Nephron progenitor cell (in vitro differentiated cells): ENCODE measurements around the gene QSOX2.

Source experiments
- DNase-seq: peaks from one replicate; pipeline ENCODE4 v3.0.0; 2021
- H3K27ac Mint-ChIP-seq: 2 replicates; pipeline ENCODE4 v1.8.0; 2021; ENCODE audit warnings: mild to moderate bottlenecking, moderate library complexity, mixed read lengths
- H3K27me3 Mint-ChIP-seq: 2 replicates; pipeline ENCODE4 v1.8.0; 2021; ENCODE audit warnings: mild to moderate bottlenecking, low read depth, mixed read lengths; ENCODE audit not compliant: poor library complexity
- H3K36me3 Mint-ChIP-seq: 2 replicates; pipeline ENCODE4 v1.8.0; 2021; ENCODE audit warnings: low read depth, mixed read lengths
- H3K4me1 Mint-ChIP-seq: 2 replicates; pipeline ENCODE4 v1.8.0; 2021; ENCODE audit warnings: mixed read lengths
- H3K4me3 Mint-ChIP-seq: 2 replicates; pipeline ENCODE4 v1.8.0; 2021; ENCODE audit warnings: mild to moderate bottlenecking, moderate library complexity, mixed read lengths
- H3K9me3 Mint-ChIP-seq: 2 replicates; pipeline ENCODE4 v1.8.0; 2021; ENCODE audit warnings: mild to moderate bottlenecking, moderate library complexity, mixed read lengths
- TF ChIP-seq, protein P1 (sequence below): fragments of 200-600 bp; sonication (generic); IDR thresholded peaks from 2 replicates; pipeline ENCODE4 v1.5.0; 2021; ENCODE audit warnings: antibody characterized with exemption

QSOX2 gene

DNA sequence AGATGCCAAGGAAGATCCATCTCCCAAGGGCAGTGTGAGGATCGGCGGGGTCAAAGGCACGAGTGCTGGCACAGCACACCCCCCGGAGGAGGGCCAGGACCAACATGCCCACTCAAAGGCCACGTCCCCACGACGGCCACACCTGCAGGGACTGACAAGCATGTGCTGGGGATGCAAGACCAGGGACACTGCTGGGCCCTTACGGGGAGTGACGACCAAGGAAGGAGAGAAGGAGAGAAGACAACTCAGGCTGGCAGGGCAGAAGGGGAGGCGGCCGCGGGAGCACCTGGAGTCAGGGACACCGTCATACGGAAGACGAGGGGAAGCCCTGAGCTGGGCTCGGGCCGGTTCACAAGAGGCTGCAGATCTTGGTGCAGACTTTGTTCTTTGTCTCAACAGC is 10.4 kb downstream of the QSOX2 start:
- H3K9me3 Mint-ChIP-seq, result no peaks in the 10 kb centered on the region
- H3K27ac Mint-ChIP-seq, result no peak overlapping the region
- TF ChIP-seq, protein P1, sequence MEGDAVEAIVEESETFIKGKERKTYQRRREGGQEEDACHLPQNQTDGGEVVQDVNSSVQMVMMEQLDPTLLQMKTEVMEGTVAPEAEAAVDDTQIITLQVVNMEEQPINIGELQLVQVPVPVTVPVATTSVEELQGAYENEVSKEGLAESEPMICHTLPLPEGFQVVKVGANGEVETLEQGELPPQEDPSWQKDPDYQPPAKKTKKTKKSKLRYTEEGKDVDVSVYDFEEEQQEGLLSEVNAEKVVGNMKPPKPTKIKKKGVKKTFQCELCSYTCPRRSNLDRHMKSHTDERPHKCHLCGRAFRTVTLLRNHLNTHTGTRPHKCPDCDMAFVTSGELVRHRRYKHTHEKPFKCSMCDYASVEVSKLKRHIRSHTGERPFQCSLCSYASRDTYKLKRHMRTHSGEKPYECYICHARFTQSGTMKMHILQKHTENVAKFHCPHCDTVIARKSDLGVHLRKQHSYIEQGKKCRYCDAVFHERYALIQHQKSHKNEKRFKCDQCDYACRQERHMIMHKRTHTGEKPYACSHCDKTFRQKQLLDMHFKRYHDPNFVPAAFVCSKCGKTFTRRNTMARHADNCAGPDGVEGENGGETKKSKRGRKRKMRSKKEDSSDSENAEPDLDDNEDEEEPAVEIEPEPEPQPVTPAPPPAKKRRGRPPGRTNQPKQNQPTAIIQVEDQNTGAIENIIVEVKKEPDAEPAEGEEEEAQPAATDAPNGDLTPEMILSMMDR, result no peak
- DNase-seq, result no peak
- H3K4me3 Mint-ChIP-seq, result peak overlapping the region; percentile 32
- H3K4me1 Mint-ChIP-seq, result peaks cover 68% of the 10 kb centered on the region
- H3K36me3 Mint-ChIP-seq, result peaks cover 20% of the 10 kb centered on the region
- H3K27me3 Mint-ChIP-seq, result peaks cover 9% of the 10 kb centered on the region

DNA sequence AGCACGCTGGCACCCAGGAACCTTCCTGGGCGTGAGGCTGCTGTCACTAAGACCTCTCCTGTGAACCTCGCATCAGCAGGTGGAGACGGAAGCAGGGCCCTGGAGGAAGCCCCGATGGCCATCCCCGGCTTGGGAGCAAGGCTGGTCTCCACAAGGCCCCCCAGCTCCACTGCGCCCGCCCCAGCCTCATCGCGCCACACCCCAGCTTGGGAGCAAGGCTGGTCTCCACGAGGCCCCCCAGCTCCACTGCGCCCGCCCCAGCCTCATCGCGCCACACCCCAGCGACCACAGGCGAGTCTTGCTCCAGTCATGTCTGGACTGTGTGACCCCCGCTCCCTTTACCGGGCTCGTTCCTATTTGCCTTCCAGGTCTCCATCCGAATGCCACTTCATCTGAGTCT is 11.0 kb downstream of the QSOX2 start:
- no peak for DNase-seq
- TF ChIP-seq, protein P1, result no peak
- peak overlapping the region; percentile 86 for H3K27ac Mint-ChIP-seq
- H3K36me3 Mint-ChIP-seq, result peaks cover 20% of the 10 kb centered on the region
- peaks cover 71% of the 10 kb centered on the region for H3K4me1 Mint-ChIP-seq
- no peaks in the 10 kb centered on the region for H3K9me3 Mint-ChIP-seq
- H3K4me3 Mint-ChIP-seq, result no peak overlapping the region
- H3K27me3 Mint-ChIP-seq, result peaks cover 9% of the 10 kb centered on the region

DNA sequence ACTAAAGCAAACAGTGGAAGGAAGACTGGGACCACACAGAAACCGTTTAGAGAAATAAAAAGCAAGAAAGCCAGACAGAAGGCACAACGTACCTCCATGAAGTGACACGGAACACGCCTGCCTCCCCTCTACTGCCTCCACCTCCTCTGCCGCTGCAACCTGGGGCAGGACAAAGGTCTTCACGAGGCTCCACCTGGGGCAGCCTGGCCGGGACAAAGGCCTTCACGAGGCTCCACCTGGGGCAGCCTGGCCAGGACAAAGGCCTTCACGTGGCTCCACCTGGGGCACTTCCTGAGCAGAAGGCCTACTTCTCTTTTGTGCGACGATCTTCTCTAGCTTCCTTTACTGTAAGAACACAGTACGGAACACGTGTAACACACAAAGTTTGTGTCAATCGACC is 11.7 kb downstream of the QSOX2 start:
- peaks cover 69% of the 10 kb centered on the region for H3K4me1 Mint-ChIP-seq
- H3K9me3 Mint-ChIP-seq, result no peaks in the 10 kb centered on the region
- peak overlapping the region; percentile 89 for H3K27ac Mint-ChIP-seq
- TF ChIP-seq, protein P1, result no peak
- peaks cover 9% of the 10 kb centered on the region for H3K27me3 Mint-ChIP-seq
- H3K36me3 Mint-ChIP-seq, result peaks cover 20% of the 10 kb centered on the region
- no peak for DNase-seq
- H3K4me3 Mint-ChIP-seq, result no peak overlapping the region

- Mint-ChIP-seq H3K9me3 (no peaks in the 10 kb centered on the region), H3K27ac (peak overlapping the region; percentile 89), H3K4me1 (peaks cover 69% of the 10 kb centered on the region), H3K36me3 (peaks cover 20% of the 10 kb centered on the region), H3K27me3 (peaks cover 9% of the 10 kb centered on the region), H3K4me3 (peak overlapping the region; percentile 39)
- no peak for DNase-seq
- TF ChIP-seq, protein P1, result no peak
These were observed 12.2 kb downstream of the QSOX2 start for GRCh38 chr9:136233411-136233810.

GRCh38 chr9:136232969-136233368 is 12.6 kb downstream of the QSOX2 start:
- Mint-ChIP-seq H3K4me1 (peaks cover 69% of the 10 kb centered on the region), H3K36me3 (peaks cover 20% of the 10 kb centered on the region), H3K27ac (peak overlapping the region; percentile 89), H3K9me3 (no peaks in the 10 kb centered on the region), H3K4me3 (no peak overlapping the region), H3K27me3 (peaks cover 9% of the 10 kb centered on the region)
- no peak for DNase-seq
- TF ChIP-seq, protein P1, result no peak

DNA sequence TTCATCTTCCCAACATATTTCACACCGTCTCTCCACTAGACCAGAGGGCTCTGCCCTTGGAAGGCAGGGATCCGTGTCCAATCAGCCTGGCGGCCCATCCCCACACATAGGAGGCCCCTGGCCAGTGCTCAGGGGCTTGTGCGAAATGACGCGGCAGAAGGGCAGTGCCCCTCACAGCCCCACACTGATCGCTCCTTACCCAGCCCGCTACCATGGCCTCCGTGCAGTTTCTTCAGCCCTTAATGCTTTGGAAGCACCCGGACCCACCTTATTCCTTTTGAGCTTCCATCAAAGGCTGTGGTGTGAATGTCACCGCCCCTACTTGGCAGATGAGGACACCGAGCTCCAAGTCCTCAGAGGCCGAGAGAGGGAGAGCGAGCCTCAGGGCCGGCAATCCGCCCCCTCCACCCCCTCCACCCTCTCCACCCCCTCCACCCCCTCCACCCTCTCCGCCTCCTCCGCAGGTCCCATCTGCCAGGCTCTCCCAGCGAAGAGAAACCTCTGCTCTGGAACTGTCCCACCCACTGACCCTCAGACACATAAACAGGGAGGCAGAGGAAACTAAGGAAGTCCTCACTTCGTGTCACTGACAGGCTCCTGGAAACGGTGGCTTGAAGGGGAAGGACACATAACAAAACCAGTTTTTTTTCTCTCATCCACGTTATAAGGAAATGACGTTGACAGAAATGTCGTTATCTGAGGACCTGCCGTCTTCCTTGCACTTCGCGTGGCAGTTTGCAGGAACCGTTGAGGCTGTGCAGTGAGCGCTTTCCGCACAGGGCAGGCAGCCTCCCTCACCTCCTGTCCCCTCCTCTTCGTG is 13.9 kb downstream of the QSOX2 start:
- Mint-ChIP-seq H3K27me3 (peaks cover 9% of the 10 kb centered on the region), H3K4me1 (peaks cover 74% of the 10 kb centered on the region), H3K36me3 (peaks cover 20% of the 10 kb centered on the region), H3K9me3 (no peaks in the 10 kb centered on the region), H3K4me3 (peak overlapping the region; percentile 4), H3K27ac (no peak overlapping the region)
- TF ChIP-seq, protein P1, result no peak
- DNase-seq, result no peak
